ENCODE measurements around the gene VRTN.

Gene VRTN

DNA sequence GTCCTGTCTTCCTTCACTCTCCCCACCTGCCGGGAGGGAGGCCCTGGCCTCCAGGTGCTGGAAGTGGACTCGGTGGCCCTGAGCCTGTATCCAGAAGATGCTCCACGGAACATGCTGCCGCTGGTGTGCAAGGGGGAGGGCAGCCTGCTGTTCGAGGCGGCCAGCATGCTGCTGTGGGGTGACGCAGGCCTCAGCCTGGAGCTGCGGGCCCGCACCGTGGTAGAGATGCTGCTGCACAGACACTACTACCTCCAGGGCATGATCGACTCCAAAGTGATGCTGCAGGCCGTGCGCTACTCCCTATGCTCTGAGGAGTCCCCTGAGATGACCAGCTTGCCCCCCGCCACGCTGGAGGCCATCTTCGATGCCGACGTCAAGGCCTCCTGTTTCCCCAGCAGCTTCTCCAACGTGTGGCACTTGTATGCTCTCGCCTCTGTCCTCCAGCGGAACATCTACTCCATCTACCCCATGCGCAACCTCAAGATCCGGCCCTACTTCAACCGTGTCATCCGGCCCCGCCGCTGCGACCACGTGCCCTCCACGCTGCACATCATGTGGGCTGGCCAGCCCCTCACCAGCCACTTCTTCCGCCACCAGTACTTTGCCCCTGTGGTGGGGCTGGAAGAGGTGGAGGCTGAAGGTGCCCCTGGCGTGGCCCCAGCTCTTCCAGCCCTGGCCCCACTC, 8.8 kb downstream of the VRTN start:
- no peaks in the 10 kb centered on the region for H3K36me3 Mint-ChIP-seq (ENCODE audit: low read depth)
- H3K27me3 Mint-ChIP-seq (ENCODE audit: low read depth, poor library complexity) = peaks cover 7% of the 10 kb centered on the region
- TF ChIP-seq CTCF (IDR thresholded peaks at IDR 0.05) = no peak
- H3K27ac Mint-ChIP-seq = no peak overlapping the region
- H3K4me3 Mint-ChIP-seq = no peak overlapping the region
- DNase-seq = no peak
- peaks cover 1% of the 10 kb centered on the region for H3K4me1 Mint-ChIP-seq
- H3K9me3 Mint-ChIP-seq = no peaks in the 10 kb centered on the region

GRCh38 chr14:74357585-74357984, 9.3 kb downstream of the VRTN start:
- Mint-ChIP-seq H3K4me1 (peaks cover 5% of the 10 kb centered on the region), H3K4me3 (no peak overlapping the region), H3K9me3 (no peaks in the 10 kb centered on the region), H3K36me3 (ENCODE audit: low read depth) (no peaks in the 10 kb centered on the region), H3K27me3 (ENCODE audit: low read depth, poor library complexity) (peaks cover 2% of the 10 kb centered on the region), H3K27ac (no peak overlapping the region)
- DNase-seq = no peak
- no peak for TF ChIP-seq CTCF (IDR thresholded peaks at IDR 0.05)

- no peak overlapping the region for H3K27ac Mint-ChIP-seq
- peaks cover 5% of the 10 kb centered on the region for H3K4me1 Mint-ChIP-seq
- no peak overlapping the region for H3K4me3 Mint-ChIP-seq
- H3K36me3 Mint-ChIP-seq (ENCODE audit: low read depth) = no peaks in the 10 kb centered on the region
- H3K27me3 Mint-ChIP-seq (ENCODE audit: low read depth, poor library complexity) = peaks cover 2% of the 10 kb centered on the region
- no peaks in the 10 kb centered on the region for H3K9me3 Mint-ChIP-seq
- TF ChIP-seq CTCF (IDR thresholded peaks at IDR 0.05) = no peak
- DNase-seq = no peak
These were observed 10.0 kb downstream of the VRTN start for GRCh38 chr14:74358176-74358829.

DNA sequence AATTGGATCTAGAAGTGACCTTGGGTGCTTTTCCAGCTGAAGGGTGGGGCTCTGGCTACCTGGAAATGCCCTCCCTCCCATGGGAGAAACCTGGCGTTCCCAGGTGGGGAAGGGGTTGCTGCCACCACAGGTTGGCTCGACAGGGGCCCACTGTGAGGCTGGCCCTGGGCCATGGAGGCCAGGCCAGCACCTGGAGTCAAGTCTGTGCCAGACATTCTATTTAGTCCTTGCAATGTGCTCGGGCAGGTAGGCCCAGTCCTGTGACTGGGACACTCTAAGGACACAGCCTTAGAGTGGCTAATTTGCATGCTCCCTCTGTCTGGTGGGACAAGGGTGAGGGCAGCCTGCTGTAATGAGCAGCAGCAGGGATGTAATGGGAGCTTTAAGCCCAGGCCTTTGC, 11.9 kb downstream of the VRTN start:
- H3K27me3 Mint-ChIP-seq (ENCODE audit: low read depth, poor library complexity) = peaks cover 2% of the 10 kb centered on the region
- no peak for DNase-seq
- no peaks in the 10 kb centered on the region for H3K36me3 Mint-ChIP-seq (ENCODE audit: low read depth)
- H3K4me1 Mint-ChIP-seq = peaks cover 5% of the 10 kb centered on the region
- H3K9me3 Mint-ChIP-seq = no peaks in the 10 kb centered on the region
- no peak overlapping the region for H3K4me3 Mint-ChIP-seq
- no peak overlapping the region for H3K27ac Mint-ChIP-seq
- no peak for TF ChIP-seq CTCF (IDR thresholded peaks at IDR 0.05)

GRCh38 chr14:74362361-74362915, 14.2 kb downstream of the VRTN start:
- H3K4me3 Mint-ChIP-seq = no peak overlapping the region
- peak overlapping the region; percentile 35 for H3K27ac Mint-ChIP-seq
- H3K9me3 Mint-ChIP-seq = no peaks in the 10 kb centered on the region
- peaks cover 2% of the 10 kb centered on the region for H3K27me3 Mint-ChIP-seq (ENCODE audit: low read depth, poor library complexity)
- TF ChIP-seq CTCF (IDR thresholded peaks at IDR 0.05) = peak; percentile 93
- DNase-seq = peak; percentile 87
- H3K4me1 Mint-ChIP-seq = peaks cover 5% of the 10 kb centered on the region
- H3K36me3 Mint-ChIP-seq (ENCODE audit: low read depth) = no peaks in the 10 kb centered on the region
